Bone marrow (tissue), 2 donors: ENCODE results near the gene BICRAL.
"Not testable (repeated sequence)": the region's sequence is repeated elsewhere in the genome, so short reads cannot be mapped to it uniquely, and the experiment has no call there.

ENCODE experiments used
- DNase-seq, 2 donors: peaks; one replicate each; lab custom pipeline; 2025; lab: John Stamatoyannopoulos, UW

BICRAL gene

GRCh38 chr6:42790549-42791181, 8.8 kb downstream of the BICRAL start:
- no peak for DNase-seq

- no peak for DNase-seq
These were observed 10.0 kb downstream of the BICRAL start for GRCh38 chr6:42791706-42792320.

GRCh38 chr6:42795651-42796050, 13.8 kb downstream of the BICRAL start:
- no peak for DNase-seq

- no peak for DNase-seq
These were observed 14.3 kb downstream of the BICRAL start for GRCh38 chr6:42796171-42796570.

GRCh38 chr6:42797696-42798095, 15.8 kb downstream of the BICRAL start:
- not testable (repeated sequence) for DNase-seq

- no peak for DNase-seq
These were observed 23.5 kb downstream of the BICRAL start for GRCh38 chr6:42805297-42805861.

- DNase-seq: not testable (repeated sequence)
These were observed 24.5 kb downstream of the BICRAL start for GRCh38 chr6:42806359-42806758.

- no peak for DNase-seq
These were observed 26.9 kb downstream of the BICRAL start for GRCh38 chr6:42808492-42809483.

GRCh38 chr6:42813074-42813645, 31.3 kb downstream of the BICRAL start:
- DNase-seq: no peak

GRCh38 chr6:42813906-42814444, 32.1 kb downstream of the BICRAL start:
- DNase-seq: no peak

- not testable (repeated sequence) for DNase-seq
These were observed 33.9 kb downstream of the BICRAL start for GRCh38 chr6:42815726-42816125.

GRCh38 chr6:42817907-42818306, 36.1 kb downstream of the BICRAL start:
- no peak for DNase-seq

- no peak for DNase-seq
These were observed 36.6 kb downstream of the BICRAL start for GRCh38 chr6:42818416-42818815.

- DNase-seq: no peak
These were observed 37.0 kb downstream of the BICRAL start for GRCh38 chr6:42818878-42819277.

- no peak for DNase-seq
These were observed 38.1 kb downstream of the BICRAL start for GRCh38 chr6:42819803-42820511.

GRCh38 chr6:42820512-42821340, 38.9 kb downstream of the BICRAL start:
- no peak for DNase-seq

GRCh38 chr6:42821341-42821668, 39.5 kb downstream of the BICRAL start:
- no peak for DNase-seq

GRCh38 chr6:42821846-42822245, 40.0 kb downstream of the BICRAL start:
- DNase-seq: no peak

GRCh38 chr6:42829561-42830092, 47.8 kb downstream of the BICRAL start:
- DNase-seq: no peak

- DNase-seq: no peak
These were observed 49.4 kb downstream of the BICRAL start for GRCh38 chr6:42831237-42831636.
